Stimulated activated CD4-positive, alpha-beta T cell treated with anti-CD3 and anti-CD28 coated beads, Interleukin-4, amount 100 ng/mL, for 1 hour (primary cell): Measurements from ENCODE around the gene HSBP1L1.

ENCODE experiments used
- DNase-seq: peaks from one replicate; pipeline ENCODE4 v3.0.0-alpha.2; 2020

Gene HSBP1L1

DNA sequence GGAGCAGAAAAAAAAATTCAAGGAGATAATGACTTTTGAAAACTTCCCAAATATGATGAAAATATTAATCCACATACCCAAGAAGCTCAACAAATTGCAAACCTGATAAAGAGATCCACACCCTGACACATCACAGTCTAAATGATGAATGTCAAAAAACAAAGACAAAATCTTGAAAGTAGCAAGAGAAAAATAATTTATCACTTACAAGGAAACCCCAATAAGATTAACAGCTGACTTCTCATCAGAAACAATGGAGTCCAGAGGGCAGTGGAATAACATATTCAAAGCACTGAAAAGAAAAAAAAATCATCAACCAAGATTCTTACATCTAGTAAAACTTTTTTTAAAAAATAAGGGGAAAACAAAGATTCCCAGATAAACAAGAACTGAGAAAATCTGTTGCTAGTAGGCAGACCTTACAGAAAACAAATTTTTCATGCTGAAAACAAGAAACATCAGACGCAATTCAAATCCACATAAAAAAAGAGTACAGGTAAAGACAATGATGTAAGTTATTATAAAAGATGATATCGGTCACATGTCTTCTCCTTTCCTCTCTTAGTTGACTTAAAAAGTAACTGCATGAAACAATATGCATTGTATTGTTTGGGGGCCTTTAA is 34.3 kb upstream of the HSBP1L1 start:
- DNase-seq, result no peak

DNA sequence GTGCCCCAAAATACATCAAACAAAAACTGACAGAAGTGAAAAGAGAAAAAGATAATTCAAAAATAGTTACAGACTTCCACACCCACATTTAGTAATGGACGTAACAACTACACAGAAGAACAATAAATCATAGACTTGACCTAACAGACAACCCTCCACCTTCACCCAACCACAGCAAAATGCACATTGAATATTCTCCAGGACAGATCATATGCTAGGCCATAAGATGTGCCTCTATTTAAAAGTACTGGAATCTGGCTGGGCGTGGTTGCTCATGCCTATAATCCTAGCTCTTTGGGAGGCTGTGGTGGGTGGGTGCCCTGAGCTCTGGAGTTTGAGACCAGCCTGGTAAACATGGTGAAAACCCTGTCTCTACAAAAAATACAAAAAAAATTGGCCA is 33.0 kb upstream of the HSBP1L1 start:
- DNase-seq, result no peak

GRCh38 chr18:79932907-79933306 is 31.5 kb upstream of the HSBP1L1 start:
- no peak for DNase-seq

DNA sequence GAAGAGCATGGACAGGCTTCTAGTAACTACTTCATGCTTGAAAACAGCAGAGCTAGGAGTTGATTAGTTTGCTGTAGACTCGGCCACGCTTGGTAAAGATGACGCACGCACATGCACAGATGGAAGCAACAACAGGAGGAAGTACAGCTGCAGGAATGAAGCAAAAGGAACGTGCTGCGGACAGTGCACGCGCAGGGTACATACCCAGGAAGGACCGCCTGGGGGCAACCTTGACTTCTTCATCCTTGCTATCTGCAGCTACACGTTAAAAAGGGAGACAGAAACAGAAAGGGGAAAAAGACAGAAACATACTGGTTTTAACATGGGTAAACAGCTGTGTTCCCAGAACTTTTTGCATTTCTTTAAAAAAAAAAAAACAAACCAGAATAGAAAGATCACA is 30.7 kb upstream of the HSBP1L1 start:
- DNase-seq, result no peak

GRCh38 chr18:79934311-79935097 is 29.9 kb upstream of the HSBP1L1 start:
- DNase-seq, result no peak

- no peak for DNase-seq
Observed at GRCh38 chr18:79935098-79935480, 29.4 kb upstream of the HSBP1L1 start.

GRCh38 chr18:79935499-79935898 is 28.9 kb upstream of the HSBP1L1 start:
- no peak for DNase-seq

DNA sequence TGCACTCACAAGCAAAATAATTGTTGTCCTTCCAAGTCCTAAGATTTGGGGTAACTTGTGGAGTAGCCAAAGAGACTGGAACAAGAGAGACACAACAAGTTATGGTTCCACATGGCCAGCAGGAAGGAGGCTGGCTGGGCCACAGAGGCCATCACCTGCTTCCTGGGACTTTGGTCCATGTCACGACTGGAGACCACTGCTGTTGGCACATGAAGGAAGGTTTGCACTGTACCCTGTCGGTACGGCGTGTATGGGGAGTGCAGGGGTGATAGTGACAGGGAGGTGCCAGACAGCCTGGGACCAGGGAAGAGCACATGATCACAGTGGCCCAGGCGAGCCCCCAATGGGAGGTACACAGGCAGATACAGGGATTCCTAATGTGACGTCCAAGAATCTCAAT is 28.5 kb upstream of the HSBP1L1 start:
- DNase-seq, result no peak

- no peak for DNase-seq
Observed at GRCh38 chr18:79936641-79937040, 27.8 kb upstream of the HSBP1L1 start.

- DNase-seq, result no peak
Observed at GRCh38 chr18:79937103-79937860, 27.2 kb upstream of the HSBP1L1 start.

DNA sequence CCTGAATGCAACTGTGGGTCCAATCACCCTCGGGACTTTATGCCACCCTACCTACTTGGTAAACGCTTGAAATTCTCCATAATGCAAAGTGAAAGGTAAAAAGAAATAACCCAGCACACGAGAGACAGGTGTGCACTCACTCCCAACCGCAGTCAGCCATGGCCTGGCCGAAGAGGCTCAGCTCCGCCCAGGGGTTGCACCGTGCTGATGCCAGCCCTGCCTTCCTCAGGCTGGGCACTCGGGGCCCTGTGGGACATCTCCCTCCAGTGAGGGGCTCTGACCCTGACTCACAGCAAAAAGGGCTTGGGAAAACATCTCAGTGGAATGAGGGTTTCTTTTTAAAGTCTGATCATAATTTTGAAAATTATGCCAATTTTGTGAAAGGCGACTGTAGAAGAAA is 26.2 kb upstream of the HSBP1L1 start:
- DNase-seq, result no peak

DNA sequence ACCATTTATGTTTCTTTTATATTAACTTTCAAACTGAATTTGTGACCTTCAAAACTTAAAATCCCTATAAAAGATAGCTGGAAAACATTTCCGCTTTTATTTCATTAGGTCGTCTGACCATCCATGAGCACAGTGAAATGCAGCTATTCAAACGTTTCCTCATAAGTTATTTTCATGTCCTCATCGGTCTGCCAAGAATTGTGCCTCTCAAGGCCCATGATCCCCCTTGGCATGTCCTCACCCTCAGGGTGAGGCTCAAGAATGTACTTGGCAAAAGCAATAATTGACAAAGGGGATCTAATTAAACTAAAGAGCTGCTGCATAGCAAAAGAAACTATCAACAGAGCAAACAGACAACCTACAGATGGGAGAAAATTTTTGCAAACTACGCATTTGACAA is 25.3 kb upstream of the HSBP1L1 start:
- DNase-seq, result no peak

- no peak for DNase-seq
Observed at GRCh38 chr18:79940126-79940813, 24.2 kb upstream of the HSBP1L1 start.

DNA sequence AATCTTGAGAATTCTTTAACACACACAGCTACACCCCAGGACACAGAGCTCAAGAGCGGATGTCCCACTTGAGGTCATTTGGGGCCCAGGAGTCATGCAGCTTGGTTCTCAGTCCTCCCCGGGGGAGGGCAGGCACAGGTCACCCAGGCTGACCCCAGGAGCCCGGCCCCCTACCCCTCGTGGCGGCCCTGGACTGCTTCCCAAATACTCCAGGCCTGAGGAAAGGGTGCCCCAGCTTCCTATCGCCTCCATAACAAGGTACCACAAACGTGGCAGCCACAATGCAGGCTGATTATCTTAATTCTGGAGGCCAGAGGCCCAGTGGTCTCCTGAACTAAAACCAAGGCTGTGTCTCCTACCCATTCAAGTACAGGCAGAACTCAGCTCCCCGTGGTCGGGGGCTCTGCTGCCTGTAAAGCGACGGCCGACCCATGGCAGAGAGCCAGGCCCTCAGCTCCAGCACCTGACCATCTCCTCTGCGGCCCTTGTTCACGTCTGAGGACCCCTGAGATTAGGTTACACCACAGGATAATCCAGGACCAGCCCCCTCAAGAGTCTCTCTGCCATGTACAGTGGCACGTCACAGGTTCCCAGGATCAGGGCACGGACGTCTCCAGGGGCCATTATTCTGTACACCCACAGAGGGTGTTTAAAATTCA is 23.5 kb upstream of the HSBP1L1 start:
- no peak for DNase-seq

GRCh38 chr18:79941473-79942119 is 22.8 kb upstream of the HSBP1L1 start:
- DNase-seq, result no peak

DNA sequence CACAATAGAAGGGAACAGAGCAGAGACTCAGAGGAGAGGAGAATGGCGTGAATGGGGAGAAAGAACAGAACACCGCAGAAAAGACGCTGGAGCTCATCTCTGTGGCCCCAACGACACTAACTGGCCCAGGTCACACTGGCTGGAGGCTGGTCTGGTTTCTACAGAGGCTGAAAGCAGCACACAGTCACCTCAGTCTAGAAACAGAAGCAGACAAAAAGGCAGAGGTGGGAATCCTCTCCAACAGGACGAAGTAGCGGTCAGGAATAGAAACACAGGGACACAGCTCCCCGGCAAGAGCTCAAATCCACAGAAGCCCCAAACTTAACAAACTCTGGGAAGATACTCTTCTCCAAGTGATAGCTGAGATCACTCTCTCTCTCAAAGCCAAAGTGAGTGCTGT is 22.2 kb upstream of the HSBP1L1 start:
- DNase-seq, result no peak

DNA sequence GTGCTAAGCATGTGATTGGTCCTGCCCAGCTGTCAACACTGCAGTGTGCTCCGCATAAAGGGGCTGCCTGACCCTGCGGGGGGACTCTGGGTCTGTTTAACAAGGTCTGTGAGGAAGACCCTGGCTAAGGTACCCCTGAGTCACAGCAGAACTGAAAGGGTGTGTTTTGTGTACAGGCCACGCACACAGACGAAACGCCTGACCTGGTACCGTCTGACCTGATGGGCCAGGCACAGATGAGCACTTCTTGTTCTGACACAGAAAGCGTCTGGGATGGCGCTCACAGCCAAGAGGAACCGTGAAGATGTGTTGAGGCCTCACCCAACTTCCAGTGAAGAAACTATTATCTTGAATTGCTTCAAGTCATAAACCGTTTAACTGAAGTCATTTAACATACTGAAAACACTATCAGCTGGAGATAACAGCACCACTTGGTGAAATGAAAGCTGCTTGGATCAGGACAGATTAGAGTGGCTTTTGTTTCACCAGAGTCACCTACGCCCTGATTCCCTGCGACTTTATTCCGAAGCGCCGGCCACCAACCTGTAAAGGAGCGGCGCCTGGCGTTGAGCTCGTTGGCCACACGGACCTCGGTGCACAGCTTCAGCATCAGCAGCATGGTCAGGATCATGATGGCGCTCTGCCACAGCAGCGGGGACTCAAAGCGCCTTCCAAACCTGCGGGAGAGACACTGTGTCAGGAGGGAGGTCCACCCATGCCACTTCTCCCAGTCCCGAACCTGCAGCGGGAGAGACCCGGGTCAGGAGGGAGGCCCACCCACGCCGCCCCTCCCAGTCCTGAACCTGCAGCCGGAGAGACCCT is 21.4 kb upstream of the HSBP1L1 start:
- no peak for DNase-seq

DNA sequence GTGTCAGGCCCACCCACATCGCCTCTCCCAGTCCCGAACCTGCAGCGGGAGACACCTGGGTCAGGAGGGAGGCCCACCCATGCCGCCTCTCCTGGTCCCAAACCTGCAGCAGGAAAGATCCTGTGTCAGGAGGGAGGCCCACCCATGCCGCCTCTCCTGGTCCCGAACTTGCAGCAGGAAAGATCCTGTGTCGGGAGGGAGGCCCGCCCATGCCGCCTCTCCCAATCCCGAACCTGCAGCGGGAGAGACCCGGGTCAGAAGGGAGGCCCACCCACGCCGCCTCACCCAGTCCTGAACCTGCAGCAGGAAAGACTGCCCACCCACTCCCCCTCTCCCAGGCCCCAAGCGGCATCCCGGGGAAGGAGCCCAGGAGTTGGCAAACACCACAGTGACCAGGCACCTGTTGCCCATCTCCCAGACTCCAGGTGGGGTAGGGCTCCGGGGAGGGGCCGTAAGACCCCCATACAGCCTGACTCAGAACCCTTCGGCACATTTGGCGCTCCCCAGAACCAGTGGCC is 20.8 kb upstream of the HSBP1L1 start:
- DNase-seq, result no peak

DNA sequence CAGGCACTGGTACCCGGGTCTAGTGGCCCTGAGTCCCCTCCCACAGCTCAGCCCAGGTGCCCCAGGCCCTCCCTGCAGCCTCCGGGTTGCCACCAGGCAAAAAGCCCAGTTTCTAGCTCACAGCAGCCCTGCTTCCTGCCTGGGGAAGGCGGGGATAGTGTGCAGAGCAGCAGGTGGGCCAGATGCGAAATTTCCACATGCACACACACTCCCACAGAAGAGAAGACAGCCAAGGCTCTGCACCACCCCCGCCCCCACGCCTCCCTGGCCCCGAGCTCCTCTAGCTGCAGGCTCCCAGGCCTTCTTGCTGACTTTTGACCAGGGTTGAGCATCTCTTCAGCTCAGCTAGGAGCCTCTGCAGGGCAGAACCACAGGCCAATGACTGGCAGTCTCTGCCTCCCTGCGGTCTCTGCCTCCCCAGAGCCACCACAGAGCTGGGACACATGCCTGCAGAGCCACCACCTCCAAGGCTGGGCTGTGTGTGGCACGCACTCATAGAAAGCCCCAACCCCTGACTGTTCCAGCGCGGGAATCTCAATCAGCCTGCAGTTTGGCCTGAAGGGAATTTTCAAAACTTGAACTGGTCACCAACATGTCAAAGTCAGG is 20.2 kb upstream of the HSBP1L1 start:
- DNase-seq, result no peak

DNA sequence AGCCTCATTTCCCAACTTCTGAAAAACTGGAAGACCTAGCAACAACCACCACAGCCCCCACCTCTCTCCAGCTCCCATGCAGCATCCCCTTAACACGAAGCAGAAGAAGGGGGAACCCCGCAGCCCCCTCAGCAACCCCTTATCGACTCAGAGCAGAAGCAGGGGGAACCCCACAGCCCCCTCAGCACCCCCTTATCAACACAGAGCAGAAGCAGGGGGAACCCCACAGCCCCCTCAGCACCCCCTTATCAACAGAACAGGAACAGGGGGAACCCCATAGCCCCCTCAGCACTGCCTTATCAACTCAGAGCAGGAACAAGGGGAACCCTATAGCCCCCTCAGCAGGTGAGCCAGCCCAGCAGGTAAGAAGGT is 19.7 kb upstream of the HSBP1L1 start:
- no peak for DNase-seq
